ENCODE results near the gene ARHGAP12.

ARHGAP12 gene

DNA sequence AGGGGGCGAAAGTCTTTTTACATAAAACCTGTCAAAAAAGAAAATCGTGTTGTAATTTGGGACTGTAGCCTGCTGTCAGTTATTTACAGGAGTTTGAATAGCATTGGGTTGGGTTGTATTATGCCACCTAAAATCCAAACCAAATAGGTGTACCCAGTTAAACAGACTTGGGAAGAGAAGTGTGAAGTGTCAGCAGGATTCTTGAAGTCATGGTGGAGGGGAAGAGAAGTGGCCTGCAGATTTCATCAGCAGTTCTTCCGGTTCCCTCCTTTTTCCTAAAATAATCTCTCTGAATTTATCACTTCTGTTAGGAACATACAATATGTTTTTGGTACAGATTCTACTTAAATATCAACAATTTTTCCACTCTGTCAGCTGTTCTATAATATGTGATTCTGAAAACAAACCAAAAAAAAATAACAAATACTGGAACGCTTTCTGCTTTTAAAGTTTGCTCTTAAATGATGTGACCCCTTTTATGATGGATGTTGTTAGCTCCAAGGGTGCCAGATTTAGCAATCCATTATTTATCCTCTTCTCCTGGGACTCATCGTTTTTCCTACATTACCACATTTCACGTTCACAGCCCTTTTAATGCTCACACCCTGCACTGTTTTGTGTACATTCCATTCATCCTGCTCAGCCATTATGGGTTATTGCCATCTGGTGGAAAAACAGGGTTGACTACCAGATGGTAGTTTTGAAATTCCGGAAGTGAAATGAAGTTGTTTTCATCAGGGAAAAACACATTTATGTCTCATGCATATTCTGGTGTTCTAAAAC, 18.7 kb upstream of the ARHGAP12 start:
- DNase-seq (ENCODE audit: low read depth), result no peak

DNA sequence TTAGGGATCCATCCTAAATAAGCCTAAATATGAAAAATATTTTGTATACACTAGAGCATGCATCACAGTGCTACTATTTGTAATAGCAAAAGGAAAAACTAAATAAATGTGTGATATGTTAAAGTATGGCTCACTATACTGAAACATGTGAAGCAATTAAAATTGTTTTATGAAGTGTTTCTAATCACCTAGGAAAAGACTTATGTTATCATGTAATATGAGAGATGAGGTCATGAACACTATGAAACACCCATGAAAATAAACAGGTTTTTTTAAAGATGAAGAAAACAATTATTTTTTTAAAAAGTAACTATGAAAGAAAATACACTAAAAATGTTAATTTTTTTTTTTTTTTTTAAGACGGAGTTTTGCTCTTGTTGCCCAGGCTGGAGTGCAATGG, 16.8 kb upstream of the ARHGAP12 start:
- no peak for DNase-seq (ENCODE audit: low read depth)

DNA sequence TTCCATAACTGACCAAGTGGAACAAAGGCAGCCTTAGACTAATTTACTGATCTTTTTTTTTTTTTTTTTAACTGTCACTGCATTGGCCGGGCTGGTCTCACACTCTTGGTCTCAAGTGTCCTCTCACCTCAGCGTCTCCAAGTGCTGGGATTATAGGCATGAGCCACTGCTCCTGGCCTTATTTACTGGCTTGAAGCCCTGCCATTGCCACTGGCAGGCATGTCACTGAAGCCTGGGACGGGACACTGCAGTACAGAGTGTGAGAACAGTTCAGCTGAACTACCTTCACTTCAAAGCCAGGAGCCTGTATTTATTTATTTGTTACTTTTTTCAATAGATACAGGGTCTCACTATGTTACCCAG, 15.4 kb upstream of the ARHGAP12 start:
- DNase-seq (ENCODE audit: low read depth), result no peak

DNA sequence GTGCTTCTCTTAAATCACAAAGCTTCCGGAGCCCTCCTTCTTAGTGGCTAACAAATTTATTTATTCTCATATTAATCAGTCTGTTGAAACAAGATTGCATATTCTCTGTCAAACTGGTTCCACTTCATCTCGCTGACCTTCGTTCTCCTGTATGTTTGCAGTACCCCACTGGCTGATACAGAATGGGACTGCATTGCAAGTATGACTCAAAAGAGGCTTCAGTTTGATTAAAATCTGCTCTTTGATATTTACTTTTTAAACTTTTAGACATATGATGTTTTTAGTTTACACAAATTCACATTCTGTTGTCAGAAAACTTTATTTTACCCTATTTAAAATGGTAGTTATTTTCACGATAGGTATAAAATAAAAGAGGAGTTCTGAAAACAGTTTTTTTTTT, 14.3 kb upstream of the ARHGAP12 start:
- no peak for DNase-seq (ENCODE audit: low read depth)

DNA sequence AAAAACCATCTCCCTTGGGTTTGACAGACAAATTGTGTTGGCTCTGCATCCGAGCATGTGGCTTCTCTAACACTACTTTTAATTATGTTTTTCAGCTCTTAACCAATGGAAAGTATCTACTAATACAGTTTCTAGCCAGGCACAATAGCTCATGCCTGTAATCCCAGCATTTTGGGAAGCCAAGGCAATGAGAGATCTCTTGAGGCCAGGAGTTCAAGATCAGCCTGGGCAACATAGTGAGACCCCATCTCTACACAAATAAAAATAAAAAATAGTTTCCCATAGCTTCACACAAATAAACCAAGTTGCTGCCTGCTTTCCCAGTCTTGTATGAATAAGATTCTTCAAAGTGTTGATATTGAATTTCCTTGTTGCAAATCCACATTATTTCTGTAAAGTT, 13.8 kb upstream of the ARHGAP12 start:
- DNase-seq (ENCODE audit: low read depth), result no peak

DNA sequence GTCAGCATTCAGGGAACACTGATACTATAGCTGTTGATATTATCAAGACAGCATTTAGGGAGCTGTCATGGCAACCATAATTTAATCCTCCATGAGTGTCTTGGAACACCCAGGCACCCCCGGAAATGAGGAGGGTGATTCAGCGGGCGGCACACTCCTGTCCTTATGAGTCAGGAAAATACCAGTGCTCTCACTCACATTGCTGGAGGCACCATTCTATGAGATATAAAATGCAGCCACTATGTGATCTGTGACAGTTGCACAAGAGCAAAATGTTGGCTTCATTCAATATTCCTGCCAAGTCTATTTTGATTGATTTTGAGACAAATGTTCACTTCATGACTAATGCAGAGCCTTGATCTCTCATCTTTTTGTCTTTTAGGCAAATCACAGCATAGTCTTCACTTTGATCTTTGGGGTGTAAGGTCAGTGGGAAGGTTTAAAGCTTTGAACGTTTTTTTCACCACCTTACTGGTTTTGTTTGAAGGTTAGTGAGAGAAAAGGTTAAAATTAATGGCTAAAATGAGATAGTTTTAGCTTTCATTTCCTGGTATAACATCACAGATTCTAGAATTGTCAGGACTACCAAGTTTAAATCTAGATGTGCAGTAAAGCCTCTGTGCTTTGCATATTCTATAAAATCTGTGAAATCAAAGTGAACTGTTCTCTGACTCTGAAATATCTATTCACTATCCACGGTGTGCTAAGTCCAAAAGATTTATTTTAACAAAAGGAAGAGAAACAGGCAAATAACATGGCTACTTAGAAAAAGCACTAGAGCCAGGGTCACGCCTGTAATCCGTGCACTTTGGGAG, 12.4 kb upstream of the ARHGAP12 start:
- no peak for DNase-seq (ENCODE audit: low read depth)

DNA sequence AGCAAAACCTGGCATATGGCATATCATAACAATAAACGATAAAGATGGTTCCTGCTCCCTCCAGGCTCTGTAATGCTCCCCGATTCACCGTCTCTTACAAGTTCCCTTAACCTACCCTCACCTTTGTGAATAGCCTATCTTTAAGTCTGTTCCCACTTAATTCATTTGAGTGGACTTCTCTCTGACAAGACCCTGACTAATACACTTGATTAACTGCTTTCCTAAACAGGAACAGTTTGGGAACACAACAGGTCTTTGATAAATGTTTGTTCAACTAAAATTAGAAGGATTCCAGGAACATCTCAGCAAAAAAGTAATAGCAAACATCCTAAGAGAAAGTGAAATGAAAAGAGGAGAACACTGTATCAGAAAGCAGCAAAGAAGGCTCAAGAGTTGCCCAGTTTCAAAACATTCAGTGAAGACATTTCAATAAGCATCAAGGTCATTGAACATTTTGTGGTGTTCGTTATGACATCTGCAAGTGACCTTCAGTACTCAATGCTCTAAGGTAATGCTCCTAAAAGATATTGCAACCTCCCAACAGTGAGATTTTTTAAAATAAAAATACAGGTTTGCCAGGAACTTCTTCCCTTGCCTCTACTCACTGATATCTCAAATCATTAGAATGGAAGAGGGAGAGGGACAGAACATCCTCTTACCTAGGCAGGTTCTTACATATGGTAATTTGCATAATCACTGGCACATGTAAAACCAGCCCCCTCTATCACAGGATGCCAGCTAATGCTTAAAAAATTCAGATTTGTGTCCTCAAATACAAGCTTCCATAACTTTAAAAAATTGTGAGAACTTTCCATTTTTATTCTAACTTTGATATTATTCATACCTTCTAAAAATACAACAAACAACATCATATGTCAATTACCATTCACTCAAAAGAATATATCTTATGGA, 11.4 kb upstream of the ARHGAP12 start:
- DNase-seq (ENCODE audit: low read depth), result no peak

DNA sequence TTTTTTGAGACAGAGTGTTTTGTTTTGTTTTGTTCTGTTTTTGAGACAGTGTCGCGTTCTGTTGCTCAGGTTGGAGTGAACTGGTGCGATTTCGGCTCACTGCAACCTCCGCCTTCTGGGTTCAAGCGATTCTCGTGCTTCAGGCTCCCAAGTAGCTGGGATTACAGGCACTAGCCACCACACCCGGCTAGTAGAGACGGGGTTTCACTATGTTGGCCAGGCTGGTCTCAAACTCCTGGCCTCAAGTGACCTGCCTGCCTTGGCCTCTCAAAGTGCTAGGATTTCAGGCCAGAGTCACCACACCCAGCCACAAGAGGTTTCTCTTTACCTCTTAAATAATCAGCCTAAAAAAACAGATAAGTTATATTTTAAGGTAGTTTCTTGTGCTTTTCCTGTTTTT, 8.7 kb upstream of the ARHGAP12 start:
- no peak for DNase-seq (ENCODE audit: low read depth)

DNA sequence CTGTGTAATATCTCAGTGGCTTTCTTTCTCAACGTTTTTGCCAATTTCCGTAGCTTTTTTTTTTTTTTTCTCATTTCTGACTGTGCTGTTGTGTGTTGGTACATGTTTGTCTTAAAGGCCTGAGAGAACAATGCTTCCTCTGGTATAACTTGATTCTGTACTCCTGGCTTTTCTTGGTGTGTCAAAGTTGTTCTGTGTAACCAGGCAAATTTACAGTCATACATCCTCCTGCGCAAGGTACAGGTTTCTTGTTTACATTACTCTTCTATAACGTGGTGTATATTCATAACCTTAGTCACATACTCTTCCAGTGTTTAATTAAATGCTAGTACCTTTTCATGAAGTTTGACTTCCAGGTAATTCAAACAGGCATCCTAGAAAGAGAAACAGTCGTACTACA, 8.3 kb upstream of the ARHGAP12 start:
- DNase-seq (ENCODE audit: low read depth), result no peak

DNA sequence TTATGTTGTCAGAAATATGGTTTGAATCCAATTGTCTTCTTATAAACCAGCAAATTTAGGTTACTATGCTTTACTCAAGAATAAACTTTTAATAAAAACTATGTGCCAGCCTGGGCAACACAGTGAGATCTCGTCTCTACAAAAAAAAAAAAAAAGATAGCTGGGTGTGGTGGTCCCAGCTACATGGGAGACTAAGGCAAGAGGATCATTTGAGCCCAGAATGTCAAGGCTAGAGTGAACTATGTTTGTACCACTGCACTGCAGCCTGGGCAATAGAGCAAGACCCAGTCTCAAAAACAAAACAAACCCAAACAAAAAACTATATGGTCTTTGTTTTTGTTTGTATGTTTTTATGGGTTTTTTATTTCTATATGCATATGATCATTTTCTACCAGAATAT, 7.5 kb upstream of the ARHGAP12 start:
- DNase-seq (ENCODE audit: low read depth), result no peak

DNA sequence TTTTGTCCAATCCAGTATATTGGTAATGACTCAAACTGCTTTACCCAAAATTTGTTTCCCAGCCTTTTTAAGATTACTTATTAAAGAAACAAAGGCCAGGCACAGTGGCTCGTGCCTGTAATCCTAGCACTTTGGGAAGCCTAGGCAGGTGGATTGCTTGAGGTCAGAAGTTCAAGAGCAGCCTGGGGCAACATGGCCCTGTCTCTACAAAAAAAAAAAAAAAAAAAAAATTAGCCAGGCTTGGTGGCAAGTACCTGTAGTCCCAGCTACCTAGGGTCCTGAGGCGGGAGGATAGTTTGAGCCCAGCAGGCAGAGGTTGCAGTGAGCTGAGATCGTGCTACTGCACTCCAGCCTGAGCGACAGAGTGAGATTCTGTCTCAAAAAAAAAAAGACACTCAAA, 7.0 kb upstream of the ARHGAP12 start:
- DNase-seq (ENCODE audit: low read depth), result no peak

DNA sequence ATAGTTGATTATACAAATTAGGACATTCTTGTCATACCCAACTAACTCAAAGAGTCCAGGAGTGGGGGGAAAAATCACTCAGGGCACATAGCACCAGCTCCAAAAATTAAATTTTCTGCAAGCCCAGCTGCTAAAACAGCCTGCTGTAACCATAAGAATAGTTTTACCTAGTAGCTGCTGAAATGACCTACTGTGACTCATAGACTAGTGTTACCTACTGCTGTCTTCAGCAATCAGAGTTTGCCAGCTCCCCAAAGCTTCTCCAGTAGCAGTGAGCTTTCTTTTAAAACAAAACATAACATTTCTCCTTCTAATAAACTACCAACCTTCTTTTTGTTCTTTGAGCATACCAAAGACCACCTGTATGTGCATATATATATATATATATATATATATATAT, 4.2 kb upstream of the ARHGAP12 start:
- DNase-seq (ENCODE audit: low read depth), result no peak

DNA sequence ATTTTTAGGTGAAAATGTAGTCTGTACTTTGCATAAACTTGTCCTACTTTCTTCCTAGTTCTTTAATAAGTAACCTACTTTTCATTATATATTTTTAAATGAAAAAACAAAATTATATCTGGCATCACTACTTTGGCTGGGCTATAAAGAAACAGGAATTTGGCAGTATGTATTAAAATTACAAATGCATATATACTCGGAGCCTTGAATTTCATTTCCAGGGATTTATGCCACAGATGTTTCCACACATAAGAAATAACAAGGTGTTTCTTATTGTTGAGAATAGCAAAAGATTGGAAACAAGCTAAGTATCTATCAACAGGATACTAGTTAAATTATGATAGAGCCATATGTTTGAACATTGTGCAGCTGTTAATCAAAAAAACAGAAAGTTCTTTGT, 2.2 kb upstream of the ARHGAP12 start:
- no peak for DNase-seq (ENCODE audit: low read depth)

DNA sequence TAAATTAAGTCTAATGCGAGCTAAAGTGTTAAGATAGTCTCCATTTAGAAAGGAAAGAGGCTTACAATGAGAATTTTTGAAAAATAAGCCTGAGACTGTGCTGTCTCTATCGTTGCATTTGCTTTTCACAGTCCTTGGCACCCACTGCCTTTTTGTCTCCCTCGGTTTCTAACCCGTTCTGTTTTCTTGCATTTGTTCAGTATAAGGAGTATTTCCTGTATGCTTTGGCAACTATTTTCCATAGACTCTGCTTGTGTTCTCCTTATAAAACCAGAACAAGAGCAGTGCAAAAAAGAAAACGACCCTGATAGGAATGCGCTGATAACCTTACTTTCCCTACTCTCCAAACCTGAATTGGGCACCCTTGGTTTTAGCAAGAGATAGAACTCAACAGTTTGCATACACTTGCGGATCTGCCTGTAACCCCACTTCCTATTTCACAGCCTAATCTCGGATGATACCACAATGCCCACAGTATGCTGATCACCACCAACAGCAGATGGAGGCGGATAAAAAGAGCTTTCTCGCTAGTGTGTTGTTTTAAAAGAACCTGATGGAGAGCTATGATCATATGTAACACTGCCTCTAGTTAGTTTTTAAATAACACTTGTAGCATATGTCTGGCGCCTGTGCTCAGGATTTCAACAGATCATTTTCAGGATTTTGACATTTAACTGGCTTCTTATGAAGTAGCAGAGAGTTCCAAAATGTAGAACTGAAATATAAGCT, 1.6 kb upstream of the ARHGAP12 start:
- no peak for DNase-seq (ENCODE audit: low read depth)

DNA sequence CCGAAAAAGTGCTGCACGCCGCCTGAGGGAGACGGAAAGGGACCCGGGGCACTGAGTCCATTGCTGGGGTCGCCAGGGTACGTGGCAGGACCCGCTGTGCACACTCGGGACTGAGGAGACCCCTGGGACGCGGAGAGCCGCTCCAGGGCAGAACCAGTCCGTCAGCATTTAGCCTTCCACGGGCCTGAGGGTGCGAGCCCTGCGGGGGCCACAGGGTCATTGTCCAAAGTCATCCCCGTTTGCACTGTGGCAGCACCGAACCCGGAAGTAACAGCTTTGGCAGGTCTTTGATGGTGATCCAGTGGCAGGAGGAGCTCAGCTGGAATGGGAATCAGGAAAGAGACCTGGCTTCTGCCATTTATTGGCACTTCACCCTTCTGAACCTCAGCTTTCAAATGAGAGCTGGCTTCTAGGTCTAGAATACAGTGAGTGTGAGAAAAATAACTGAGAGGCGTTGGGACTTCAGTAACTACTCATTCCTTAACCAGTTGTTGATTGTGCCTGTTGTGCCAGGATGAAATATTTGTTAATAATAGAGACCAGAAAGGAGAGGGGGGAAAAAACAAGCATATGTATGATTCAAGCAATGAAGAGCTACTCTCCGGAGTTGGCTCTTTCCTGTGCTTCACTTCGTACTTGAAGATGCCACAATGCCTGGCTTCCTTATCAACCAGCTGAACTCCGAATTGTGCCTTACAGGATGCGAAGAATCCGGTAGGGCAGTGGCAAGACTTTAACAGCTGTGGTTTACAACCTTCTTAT, 811 bp upstream of the ARHGAP12 start:
- DNase-seq (ENCODE audit: low read depth), result peak; percentile 7

DNA sequence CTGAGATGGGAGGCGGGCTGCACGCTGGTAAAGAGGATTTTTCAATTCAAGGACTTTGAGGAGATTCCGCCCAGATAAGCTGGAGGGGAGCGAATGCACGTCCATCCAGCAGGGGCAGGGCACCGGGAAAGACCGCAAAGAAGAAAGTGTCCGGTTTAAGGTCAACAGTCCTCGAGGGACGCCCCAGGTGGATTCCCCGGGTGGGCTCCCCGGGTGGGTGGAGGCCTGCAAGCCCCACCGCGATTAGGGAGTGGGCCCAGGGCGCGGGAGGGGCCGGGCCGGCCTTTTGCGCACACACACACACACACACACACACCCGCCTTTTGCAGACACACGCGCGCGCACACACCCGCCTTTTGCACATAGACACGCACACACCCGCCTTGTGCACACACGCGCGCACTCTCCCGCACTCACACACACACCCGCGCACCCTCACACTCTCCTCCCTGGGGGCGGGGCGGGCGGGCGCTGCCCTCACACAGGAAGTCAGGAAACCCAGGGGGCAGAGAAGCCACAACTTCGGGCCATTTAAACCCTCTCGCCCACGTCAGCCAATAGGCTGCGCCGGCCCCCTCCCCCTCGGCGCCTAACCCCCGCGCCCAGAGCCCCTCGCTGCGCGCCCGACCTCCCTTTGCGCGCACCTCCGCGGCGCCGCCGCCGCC, 615 bp downstream of the ARHGAP12 start:
- peak; percentile 37 for DNase-seq (ENCODE audit: low read depth)

DNA sequence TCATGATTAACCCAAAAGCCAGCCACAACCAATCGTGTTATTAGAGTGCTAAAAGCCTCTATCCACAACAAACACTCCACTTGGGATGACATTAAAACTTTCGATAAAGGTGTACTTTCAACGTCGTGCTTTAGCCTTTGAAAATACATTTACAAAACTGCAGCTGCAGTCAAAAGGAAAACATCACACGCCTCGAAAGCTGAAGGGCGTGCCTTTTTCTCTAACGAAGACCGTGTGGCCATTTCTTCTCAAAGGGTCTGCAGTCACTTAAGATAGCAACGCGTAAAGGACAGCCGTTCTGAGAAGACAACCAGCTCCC, 1.1 kb downstream of the ARHGAP12 start:
- DNase-seq (ENCODE audit: low read depth), result no peak

DNA sequence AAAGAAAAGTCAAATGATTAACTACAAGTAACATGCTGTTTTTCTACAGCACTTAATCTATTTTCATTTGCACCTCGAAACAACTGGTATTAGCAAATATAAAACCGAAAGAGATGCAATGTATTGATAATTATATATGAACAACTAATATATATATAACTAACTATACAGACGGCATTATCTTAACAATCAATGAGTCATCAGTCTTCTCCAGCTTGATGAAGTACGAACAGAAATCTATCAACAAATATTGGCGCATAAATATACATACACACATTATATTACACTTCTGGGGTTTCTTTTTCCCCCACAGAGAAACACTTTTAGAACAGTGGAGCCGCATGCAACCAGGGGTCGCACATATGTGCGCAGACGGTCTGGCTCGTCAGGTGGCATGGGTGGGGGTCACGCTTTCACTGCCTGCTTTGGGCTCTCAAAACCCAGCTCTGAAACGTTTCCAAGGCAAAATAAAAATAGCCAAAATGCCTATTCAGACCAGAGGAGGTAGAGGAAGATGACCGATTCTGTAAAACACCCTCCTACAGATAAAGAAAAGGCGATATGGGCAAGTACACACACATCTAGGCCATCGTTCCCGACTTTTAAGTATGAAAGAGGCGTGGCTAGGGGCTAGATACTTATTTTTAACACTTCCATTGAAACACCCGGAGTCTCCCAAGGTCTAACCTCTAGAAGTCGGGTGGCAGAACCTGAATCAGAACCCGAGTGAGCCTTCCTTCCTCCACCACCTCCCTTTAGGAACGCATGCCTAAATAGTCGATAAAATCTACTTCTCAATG, 1.7 kb downstream of the ARHGAP12 start:
- DNase-seq (ENCODE audit: low read depth), result no peak

DNA sequence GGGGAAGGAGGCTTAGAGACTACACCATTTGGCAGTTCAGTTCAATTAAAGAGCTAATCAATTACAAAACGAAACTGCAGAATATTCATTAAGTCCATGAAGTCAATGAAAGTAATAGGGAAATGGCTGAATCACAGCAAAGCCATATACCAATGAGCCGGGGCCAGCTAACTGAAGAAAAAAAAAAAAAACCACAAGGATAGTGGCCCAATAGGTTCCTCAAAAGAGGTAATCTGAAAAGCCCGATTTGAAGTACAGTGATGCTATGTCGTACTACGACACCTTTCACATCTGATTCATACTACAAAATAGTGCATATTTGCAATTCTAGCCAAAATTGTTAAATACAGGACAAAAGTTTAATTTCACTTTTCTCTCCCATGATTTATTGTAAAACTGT, 2.5 kb downstream of the ARHGAP12 start:
- no peak for DNase-seq (ENCODE audit: low read depth)

DNA sequence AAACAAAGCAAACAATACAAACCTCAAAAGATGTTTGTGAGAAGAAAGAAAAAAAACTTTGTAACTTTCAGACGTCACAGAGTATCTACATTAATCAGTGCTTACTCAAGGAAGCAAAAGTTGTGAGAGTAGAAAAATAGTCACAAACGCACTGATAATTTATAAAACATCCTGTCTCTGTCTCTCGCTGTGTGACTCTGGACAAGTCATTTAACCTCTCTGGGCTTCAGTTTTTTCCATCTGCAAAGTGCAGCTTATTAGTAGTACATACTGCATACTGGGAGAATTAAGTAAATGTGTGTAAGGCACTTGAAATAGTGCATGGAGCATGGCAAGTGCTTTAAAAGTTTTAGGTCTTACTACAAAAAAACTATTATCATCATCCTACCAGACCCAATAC, 3.8 kb downstream of the ARHGAP12 start:
- DNase-seq (ENCODE audit: low read depth), result no peak
